ENCODE data around the gene ACO2.

- TF ChIP-seq ZFX (IDR thresholded peaks at IDR 0.05; ENCODE audit: borderline replicate concordance) (no peak), CTCF (IDR thresholded peaks at IDR 0.05) (no peak)
Observed at GRCh38 chr22:41480397-41480735, 11.4 kb downstream of the ACO2 start.
